HG03442 (cell line): ENCODE data around the gene LINC01488.

Experiments used
- ATAC-seq: cut with Tn5 transposase; IDR thresholded peaks from one replicate; pipeline ENCODE4 v1.9.1; 2021; ENCODE audit warnings: mild to moderate bottlenecking, moderate library complexity; ENCODE audit not compliant: unreplicated experiment

The LINC01488 gene

GRCh38 chr11:69504127-69504526 lies 22.7 kb downstream of the LINC01488 start:
- ATAC-seq = no peak

- no peak for ATAC-seq
These were observed 23.3 kb downstream of the LINC01488 start for GRCh38 chr11:69504576-69505335.

GRCh38 chr11:69508974-69509373 lies 27.5 kb downstream of the LINC01488 start:
- no peak for ATAC-seq

- no peak for ATAC-seq
These were observed 27.9 kb downstream of the LINC01488 start for GRCh38 chr11:69509381-69509780.

GRCh38 chr11:69509846-69510390 lies 28.5 kb downstream of the LINC01488 start:
- ATAC-seq = no peak

GRCh38 chr11:69510471-69511357 lies 29.3 kb downstream of the LINC01488 start:
- no peak for ATAC-seq

- ATAC-seq = no peak
These were observed 30.0 kb downstream of the LINC01488 start for GRCh38 chr11:69511358-69512055.

GRCh38 chr11:69512136-69512535 lies 30.7 kb downstream of the LINC01488 start:
- ATAC-seq = no peak

GRCh38 chr11:69512790-69513189 lies 31.3 kb downstream of the LINC01488 start:
- no peak for ATAC-seq

- no peak for ATAC-seq
These were observed 31.7 kb downstream of the LINC01488 start for GRCh38 chr11:69513196-69513595.

GRCh38 chr11:69513663-69514224 lies 32.3 kb downstream of the LINC01488 start:
- ATAC-seq = no peak

- no peak for ATAC-seq
These were observed 33.3 kb downstream of the LINC01488 start for GRCh38 chr11:69514771-69515170.

- no peak for ATAC-seq
These were observed 34.1 kb downstream of the LINC01488 start for GRCh38 chr11:69515271-69516245.

GRCh38 chr11:69516526-69516925 lies 35.1 kb downstream of the LINC01488 start:
- no peak for ATAC-seq

- no peak for ATAC-seq
These were observed 36.9 kb downstream of the LINC01488 start for GRCh38 chr11:69518081-69518950.

- no peak for ATAC-seq
These were observed 38.9 kb downstream of the LINC01488 start for GRCh38 chr11:69520186-69520916.

GRCh38 chr11:69521457-69521856 lies 40.0 kb downstream of the LINC01488 start:
- no peak for ATAC-seq

- no peak for ATAC-seq
These were observed 42.0 kb downstream of the LINC01488 start for GRCh38 chr11:69523453-69523852.
